Choroid plexus epithelial cell (primary cell): ENCODE data around the gene RIN3.

Experiments
- DNase-seq: peaks from one replicate; pipeline ENCODE4 v3.0.0-alpha.2; 2010; ENCODE audit warnings: low read depth
- H3K4me3 ChIP-seq: 2 replicates; pipeline ENCODE4 v1.5.1; 2011; ENCODE audit warnings: low read depth, mild to moderate bottlenecking, control low read depth, low read length, moderate library complexity
- CTCF ChIP-seq: conservative IDR thresholded peaks from 2 replicates; pipeline ENCODE4 v1.5.1; 2011; ENCODE audit warnings: low read depth, mild to moderate bottlenecking, control low read depth, inconsistent platforms, low read length, moderate library complexity

RIN3 gene

DNA sequence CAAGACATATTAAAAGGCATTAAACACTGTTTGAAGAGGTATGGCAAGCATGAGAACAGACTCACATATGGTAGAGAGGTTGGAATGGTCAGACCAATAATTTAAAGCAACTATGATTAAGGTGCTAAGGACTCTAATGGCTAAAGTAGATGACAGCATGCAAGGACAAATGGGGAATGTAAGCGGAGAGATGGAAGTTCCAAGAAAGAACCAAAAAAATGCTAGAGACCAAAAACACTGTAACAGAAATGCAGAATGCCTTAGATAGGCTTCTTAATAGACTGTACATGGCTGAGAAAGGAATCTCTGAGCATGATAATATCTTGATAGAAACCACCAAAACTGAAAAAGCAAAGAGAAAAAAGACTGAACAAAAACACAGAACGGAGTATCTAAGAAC, 77.4 kb downstream of the RIN3 start:
- no peak overlapping the region for H3K4me3 ChIP-seq
- TF ChIP-seq CTCF, result no peak
- no peak for DNase-seq

DNA sequence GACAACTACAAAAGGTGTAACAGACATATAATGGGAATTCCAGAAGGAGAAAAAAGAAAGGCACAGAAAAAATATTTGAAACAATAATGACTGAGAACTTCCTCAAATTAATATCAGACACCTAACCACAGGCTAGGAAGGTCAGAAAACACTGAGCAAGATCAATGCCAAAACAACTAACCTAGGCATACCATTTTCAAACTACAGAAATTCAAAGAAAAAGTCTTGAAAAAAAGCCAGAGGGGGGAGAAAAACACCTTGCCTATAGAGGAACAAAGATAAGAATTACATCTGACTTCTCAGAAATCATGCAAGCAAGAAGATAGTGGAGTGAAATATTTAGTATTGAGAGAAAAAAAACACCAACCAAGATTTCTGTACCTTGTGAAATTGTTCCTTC, 77.8 kb downstream of the RIN3 start:
- no peak for TF ChIP-seq CTCF
- H3K4me3 ChIP-seq, result no peak overlapping the region
- DNase-seq, result no peak

DNA sequence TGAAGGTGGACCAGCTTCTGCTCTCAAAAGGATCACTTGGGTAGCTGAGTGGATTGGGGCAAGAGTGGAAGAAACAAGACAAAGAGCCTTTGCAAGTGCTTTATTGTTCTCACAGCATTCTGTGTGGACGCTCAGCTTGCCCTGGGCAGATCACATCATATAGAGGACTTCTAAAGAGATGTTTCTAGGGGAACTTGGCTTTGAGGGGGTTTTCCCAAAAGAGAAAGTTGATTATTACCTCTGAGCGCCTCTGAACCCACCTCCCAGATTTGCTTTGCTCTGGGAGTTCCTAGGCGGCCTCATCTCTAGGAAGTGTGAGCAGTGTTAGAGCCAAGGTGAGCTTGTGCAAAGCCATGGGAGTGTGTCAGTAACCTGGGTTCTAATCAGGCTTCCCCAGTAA, 81.7 kb downstream of the RIN3 start:
- TF ChIP-seq CTCF, result no peak
- no peak for DNase-seq
- no peak overlapping the region for H3K4me3 ChIP-seq

GRCh38 chr14:92596331-92596907, 82.8 kb downstream of the RIN3 start:
- DNase-seq, result peak; percentile 37
- peak; percentile 53 for TF ChIP-seq CTCF
- no peak overlapping the region for H3K4me3 ChIP-seq

DNA sequence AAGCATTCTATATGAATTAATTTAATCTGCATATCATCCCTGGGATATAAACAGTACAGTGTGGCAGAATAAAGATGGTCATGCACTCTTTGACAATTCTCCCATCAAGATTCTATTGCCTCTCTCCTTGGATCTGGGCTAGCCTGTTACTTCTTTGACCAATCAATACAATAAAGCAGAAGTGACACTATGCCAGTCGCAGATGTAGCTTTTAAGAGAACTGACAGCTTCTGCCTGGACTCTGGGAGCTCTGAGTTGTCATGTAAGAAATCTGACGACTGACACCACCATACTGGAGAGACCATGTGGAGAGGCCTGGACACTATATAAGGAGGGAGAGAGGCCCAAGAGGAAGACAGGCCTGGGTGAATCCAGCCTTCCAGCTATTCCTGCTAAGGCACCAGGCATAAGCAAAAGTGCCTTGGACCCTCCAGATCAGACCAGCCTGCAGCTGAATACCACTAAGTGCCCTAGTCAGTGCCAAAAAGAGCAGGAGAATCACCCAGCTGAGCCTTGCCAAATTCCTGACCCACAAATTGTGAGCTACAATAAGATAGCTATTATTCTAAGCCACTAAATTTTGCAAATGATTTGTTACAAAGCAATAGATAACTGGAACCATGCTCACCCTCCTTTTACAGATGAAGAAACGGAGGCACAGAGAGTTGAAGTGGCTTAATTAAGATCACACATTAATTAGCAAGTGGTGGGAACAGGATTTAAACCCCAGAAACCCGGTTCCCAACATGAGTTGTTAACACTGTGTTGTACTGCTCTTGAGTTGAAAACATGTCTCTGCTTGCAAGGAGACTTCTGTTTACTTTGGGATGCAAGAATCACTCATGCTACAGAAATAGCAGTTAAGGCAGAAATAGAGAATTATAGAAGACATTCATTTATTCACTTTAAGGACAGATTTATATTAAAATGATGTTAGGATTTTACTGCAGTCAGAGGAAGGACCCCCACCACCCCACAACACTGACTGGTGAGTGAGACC, 84.6 kb downstream of the RIN3 start:
- DNase-seq, result no peak
- TF ChIP-seq CTCF, result no peak
- no peak overlapping the region for H3K4me3 ChIP-seq

- DNase-seq, result no peak
- H3K4me3 ChIP-seq, result no peak overlapping the region
Measured at GRCh38 chr14:92599811-92600210, 86.2 kb downstream of the RIN3 start.

More at GRCh38 chr14:92599811-92600210, 86.2 kb downstream of the RIN3 start:
- TF ChIP-seq CTCF, result no peak
